LHCN-M2 (cell line): ENCODE measurements around the gene MRPL40. TPM values are rescaled to one million over a fixed set of nuclear protein-coding genes. Genes with fewer than 3 reads are reported as not detected.
"Not testable (repeated sequence)": the region's sequence is repeated elsewhere in the genome, so short reads cannot be mapped to it uniquely, and the experiment has no call there.

Experiments used
- DNase-seq: peaks from one replicate; pipeline ENCODE4 v3.0.0-alpha.2; 2012; ENCODE audit warnings: low read depth
- total RNA-seq: library from RNA; depleted of rRNA; stranded (reverse); fragments of >200 nt; gene quantifications from 2 replicates; pipeline ENCODE4 v1.2.3, GENCODE V29; 2014

MRPL40 gene
- total RNA-seq, 1 experiment from 2014 or later, result 51.0 TPM

DNA sequence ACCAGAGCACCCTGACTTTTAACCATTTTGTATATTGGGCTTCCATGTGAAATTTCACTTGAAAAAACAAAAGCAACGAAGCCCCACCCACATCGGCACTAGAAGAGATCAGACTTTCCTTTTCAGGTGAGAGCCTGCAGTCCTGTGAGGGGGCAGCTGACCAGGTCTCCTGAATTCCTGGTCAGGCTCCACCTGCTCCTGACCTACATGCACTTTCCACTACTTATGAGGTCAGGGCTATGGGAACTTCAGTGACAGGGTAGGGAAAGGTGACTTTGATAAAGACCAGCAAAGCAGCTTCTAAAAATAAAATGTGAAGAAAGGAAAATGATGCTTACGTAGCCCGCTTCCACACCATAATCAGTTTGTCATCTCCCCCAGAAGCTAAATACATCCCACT lies 25.5 kb upstream of the MRPL40 start:
- no peak for DNase-seq

- no peak for DNase-seq
Observed at GRCh38 chr22:19407649-19408606, 24.4 kb upstream of the MRPL40 start.

DNA sequence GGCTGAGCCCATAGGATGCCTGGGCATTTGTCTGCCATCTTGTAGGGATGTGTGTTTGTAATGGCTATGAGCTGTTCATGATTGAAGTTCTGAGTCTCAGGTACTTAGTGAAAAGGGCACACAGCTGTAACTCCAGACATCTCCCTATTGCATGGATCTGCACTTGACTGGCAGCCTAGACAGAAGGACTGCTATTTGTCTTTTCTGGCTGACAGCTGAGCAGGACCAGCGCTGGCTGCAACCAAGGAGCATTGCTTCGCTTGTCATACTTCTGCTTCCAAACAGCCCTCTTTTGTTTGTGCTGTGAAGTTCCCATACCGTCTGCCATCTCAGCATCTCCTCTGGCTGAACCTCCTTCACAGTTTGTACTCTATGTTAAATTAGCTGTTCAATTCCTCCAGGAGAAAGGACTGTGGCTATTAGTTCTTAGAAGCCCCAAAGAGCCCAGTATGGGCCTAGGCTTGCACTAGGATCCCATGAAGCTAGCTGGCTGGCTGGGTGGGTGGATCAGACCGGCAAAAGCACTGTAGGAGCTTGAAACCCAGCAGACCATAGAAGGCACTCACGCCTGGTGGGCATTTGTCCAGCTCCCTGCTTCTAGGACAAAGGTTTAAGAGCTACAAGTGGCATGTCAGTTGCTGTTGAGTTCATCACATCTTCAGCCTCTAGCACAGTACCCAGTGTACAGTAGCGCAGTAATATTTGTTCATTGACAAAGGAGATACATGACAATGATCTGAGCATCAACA lies 21.2 kb upstream of the MRPL40 start:
- no peak for DNase-seq

DNA sequence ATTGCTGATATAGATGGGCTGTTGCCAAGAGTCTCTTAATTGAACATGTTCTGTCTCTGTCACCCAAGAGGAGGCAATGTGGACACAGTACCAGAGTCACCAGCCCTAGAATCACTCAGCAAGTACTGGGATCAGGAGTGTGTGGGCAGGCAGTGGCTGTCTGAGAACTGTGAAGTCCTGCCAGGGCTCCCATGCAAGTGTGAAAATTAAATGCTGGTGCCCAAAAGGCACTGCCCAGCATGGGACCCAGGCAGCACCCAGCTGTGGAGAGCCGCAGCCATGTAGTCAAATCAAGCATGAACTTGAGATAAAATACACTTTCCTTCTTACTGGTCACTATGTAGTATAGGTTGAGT lies 20.7 kb upstream of the MRPL40 start:
- no peak for DNase-seq

DNA sequence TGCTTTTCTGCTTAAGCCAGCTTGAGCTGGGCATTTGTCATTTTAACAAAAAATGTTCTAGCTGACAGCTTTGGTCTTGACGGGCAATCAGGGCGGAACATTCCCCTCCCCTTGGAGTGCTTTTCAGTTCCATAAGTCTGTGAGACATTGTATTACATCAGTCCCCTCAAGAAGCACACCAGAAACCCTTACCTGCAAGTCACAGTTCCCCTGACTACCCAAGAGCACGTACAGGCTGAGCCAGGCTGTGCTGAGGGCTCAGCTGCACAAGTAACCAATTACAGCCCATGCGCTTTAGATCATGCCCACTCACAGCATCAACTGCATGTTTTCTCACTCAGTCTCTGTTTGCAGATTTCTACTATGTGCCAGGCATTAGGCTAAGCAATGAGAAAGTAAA lies 19.9 kb upstream of the MRPL40 start:
- DNase-seq, result no peak

- no peak for DNase-seq
Observed at GRCh38 chr22:19412923-19413322, 19.4 kb upstream of the MRPL40 start.

GRCh38 chr22:19419086-19419463 lies 13.3 kb upstream of the MRPL40 start:
- no peak for DNase-seq

DNA sequence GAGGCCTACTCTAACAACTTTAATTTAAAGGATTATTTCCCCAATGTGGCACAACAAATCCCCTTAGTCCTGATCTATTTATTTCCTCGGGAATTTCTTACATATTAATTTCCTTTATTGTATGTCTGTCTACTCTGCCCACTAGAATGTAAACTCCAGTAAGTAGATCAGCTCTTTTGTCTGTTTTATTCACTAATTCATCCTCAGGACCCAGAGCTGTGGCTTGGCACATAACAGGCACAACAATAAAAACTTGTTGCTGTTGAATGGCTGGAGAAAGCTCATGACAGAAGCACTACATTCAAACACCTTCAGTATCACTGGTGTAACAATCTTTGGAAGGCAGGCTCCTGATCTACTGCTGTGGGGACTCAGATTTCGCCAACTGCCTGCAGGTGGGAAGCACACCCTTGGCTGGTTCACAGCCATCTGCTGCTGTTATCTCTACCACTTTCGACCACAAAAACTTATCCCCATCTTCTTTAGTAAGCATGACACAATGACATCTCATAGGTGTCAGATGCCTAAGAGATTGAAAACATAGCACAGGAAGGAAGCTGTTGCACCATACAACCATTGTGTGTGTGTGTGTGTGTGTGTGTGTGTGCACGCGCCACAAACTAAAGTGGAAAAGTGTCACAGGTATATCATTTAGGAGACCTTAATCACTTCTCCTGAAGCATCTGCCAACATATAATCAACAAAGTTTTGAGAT lies 12.7 kb upstream of the MRPL40 start:
- DNase-seq, result no peak

DNA sequence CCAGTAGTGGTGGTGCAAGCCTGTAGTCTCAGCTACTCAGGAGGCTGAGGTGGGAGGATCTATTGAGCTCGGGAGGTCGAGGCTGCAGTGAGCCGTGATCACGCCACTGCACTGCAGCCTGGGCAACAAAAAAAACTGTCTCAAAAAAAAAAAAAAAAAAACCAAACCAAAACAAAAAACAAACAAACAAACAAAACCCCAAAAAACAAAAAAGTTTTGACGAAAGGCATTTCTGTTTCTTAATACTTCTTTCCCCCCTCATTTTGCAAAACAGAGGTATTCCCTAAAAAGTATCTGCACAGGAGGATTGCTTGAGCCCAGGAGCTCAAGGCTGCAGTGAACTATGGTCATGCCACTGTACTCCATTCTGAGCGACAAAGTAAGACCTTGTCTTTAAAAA lies 12.0 kb upstream of the MRPL40 start:
- DNase-seq, result no peak

DNA sequence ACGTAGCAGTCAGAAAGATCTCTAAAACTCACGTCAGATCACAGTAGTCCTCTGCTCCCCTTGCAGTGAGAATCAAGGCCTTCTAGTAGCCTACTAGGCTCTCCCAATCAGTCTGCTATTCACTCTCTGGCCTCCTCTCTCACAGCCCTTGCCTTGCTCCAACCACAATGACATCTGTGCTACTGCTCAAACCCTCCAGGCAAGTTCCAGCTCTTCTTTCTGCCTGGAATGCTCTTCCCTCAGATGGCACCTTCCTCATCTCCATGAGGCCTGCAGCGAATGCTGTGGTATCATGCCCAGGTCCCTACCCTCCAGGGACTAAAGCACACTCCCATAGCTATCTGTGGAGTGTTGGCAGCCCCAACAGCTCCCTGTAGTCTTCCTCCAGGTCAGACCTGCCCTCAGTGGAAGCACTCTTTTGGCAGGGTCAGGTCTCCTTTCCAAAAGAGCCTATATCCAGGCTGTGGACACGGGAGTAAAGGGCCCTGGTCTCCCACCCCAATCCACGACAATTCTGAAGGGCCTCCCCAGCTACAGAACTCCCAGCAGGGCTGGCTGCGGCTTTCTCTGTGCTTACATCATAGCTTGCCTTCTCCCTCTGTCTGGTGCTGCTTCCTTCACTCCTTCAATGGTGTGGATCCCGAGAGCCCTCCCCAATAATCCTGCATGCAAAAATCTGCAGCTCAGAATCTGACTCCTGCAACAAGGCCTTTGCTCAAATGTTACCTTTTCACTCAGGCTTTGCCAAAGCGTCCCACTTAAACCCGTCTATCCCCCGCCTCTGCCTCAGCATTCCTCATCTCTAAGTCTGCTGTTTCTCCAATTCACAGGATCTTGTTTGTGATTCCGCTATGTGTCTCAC lies 9.7 kb upstream of the MRPL40 start:
- no peak for DNase-seq

GRCh38 chr22:19424186-19424500 lies 8.2 kb upstream of the MRPL40 start:
- no peak for DNase-seq

DNA sequence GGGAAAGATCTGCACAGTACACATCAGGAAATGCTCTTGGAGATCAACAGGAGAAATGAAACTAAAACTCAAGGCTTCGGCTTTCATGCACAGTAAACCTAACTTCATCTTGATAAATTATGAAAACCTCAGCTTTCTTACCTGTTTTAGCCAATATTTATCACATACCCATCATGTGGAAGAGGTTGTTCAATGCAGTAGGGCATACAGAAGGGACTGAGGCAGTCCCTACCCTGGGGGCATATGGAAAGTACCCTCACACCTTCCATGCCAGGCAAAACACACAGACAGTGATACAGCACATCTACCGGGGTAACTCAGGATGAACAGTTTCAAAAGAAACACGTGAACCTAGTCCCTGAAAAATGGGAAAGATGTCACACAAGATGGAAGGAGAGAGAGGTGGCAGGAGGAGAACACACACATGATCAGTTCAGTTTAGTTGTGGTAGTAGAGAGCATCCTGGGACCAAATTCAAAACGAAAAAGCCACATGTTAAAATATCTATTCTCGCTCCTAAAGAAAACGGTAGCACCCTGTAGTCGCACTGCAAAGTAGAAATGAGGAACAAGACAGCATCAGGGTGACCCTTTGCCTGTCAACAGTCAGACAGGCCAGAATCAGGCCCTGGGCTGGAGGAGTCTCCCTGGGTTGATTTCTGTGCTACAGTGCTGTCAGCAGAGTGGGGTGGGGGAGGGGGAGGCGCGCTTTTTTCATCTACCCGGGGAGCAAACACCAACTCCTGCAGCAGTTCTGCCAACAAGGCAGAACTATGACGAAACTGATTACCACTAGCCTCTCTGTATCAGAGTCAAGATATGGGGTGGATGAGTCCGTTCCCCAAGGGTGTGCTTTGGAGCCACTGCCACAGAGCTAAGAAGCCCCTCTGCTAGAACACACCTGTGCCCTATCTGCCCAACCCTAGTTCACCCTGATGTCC lies 2.1 kb upstream of the MRPL40 start:
- DNase-seq, result peak; percentile 60

- DNase-seq, result peak; percentile 31
Observed at GRCh38 chr22:19430890-19431541, 1.3 kb upstream of the MRPL40 start.

DNA sequence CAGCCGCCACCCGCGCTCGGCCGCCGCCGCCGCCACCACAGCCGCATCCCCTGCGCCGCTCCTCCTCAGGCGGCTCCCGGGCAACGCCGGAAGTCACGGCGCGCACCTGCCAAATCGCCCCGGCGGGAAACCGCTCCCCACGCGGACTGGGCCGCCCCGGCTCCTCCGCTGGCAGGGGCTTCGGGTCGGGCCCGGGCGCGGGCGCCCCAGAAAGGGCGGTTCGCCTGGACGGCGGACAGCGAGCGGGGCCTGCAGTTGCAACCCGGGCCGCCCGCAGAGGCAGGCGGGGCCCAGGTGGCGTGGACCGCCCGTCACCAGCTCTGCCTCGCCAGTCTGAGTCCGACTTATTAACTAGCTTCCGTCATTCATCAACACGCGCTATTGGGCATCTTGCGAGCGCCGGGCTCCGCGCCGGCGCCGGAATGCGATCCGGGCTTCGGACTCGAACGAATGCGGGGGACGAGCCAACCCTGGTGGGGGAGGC lies 654 bp upstream of the MRPL40 start, which contains the start of gene HIRA:
Gene HIRA (minus strand): TSS at position 85 of the 484 bp plus-strand sequence. CDS start 257 bp downstream, outside the sequence.
- DNase-seq, result peak; percentile 68

DNA sequence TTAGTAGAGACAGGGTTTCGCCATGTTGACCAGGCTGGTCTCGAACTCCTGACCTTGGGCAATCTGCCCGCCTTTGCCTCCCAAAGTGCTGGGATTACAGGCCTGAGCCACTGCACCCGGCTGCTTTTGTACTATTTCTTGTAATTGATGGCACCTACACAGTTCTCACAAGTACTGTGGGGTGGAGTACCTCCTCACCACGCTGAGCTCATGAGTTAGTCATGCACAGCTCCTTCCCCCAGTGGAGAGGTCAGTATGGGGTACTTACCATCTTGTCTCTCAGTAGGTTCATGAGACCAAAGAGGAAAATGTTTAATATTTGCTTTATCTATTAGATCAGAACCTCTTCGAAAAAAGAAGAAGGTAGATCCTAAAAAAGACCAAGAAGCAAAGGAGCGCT lies 2.1 kb downstream of the MRPL40 start:
- no peak for DNase-seq

DNA sequence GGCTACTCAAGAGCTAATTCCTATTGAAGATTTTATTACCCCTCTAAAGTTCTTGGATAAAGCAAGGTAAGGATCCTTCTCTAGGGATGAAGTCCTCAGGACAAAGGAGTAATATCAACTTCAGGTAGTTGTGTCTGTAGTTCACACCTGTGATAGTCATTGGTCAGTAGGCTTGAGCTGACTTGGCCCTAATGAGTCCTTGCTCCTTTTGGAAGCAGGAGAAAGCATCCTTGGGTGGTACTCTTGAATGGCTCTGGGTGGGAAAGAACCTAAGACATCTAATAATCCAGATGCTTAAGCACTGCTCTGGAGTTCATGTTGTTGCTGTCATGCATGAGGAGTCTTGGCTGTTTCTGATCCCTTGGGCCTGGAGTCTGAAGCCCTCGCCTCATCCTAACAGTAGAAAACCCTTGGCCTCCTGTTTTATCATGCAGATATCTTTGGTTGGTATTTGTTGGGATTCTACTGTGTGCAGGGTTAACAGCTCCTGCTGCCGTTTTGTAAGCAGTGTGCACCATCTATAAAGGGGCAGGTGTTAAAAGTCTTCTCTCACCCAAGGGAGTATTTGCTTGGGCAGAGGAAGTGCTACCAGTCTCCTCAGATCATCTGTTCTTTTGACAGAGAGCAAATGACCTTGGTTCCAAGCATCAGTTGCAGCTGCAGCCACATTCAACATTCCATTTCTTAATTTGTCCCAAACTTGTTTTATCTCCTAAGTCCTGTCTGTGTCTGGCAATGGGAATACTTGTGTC lies 2.7 kb downstream of the MRPL40 start:
- DNase-seq, result no peak

DNA sequence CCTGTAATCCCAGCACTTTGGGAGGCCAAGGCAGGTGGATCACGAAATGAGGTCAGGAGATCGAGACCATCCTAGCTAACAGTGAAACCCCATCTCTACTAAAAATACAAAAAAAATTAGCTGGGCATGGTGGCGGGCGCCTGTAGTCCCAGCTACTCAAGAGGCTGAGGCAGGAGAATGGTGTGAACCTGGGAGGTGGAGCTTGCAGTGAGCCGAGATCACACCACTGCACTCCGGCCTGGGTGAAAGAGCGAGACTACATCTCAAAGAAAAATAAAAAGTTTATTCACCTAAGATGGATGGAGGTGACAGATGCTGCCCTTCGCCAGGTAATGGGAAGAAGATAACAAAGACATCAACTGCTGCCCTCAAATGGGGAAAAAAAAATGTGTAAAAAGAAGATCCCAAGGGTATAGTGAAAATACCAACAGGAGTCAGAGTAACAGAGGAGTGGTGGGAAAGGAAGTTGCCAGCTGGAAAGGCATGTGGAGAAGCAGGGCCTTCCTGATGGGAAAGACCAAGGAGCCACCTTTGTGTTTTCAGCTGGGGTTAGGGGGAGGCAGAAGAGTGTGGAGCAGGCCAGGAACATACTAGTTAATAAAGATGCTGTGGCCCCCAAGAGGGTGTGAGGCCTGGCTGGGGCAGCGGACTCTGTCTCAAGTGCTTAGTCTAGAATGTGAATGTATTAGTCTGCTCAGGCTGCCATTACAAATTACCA lies 4.3 kb downstream of the MRPL40 start:
- DNase-seq, result not testable (repeated sequence)

- no peak for DNase-seq
Observed at GRCh38 chr22:19438298-19438697, 6.0 kb downstream of the MRPL40 start.
